Kidney (tissue), 14 donors: Measurements from ENCODE around the gene DEPDC5. TPM values are rescaled to one million over a fixed set of nuclear protein-coding genes. Genes with fewer than 3 reads are reported as not detected.
A peak's percentile ranks its signal among the peaks of the same experiment; 100 is the strongest.

Source experiments
- DNase-seq, 5 donors: peaks; one replicate each; pipeline ENCODE4 v3.0.0-alpha.2; 2013 to 2020
- FAIRE-seq: peaks from 2 replicates; lab custom pipeline; 2012; peaks lifted over from hg19 to GRCh38; lab: Jason Lieb, UNC
- H3K27ac ChIP-seq, 2 donors: one replicate each; pipeline ENCODE4 v1.7.0; 2013; ENCODE audit warnings: low read depth in 2 of 2, low read length in 2 of 2, inconsistent platforms in 1 of 2
- H3K27me3 ChIP-seq: one replicate; pipeline ENCODE4 v1.7.1; 2013; ENCODE audit warnings: low read length, inconsistent platforms; ENCODE audit not compliant: control insufficient read depth, insufficient read depth
- H3K36me3 ChIP-seq, 3 donors: one replicate each; pipeline versions ENCODE4 v1.7.0 to v1.7.1; 2013; ENCODE audit warnings: low read length in 3 of 3, control low read depth in 1 of 3, inconsistent platforms in 1 of 3; ENCODE audit not compliant: insufficient read depth in 3 of 3, control insufficient read depth in 2 of 3
- H3K4me1 ChIP-seq, 3 donors: one replicate each; pipeline versions ENCODE4 v1.7.0 to v1.7.1; 2013; ENCODE audit warnings: low read length in 3 of 3, inconsistent platforms in 1 of 3, low read depth in 1 of 3; ENCODE audit not compliant: control insufficient read depth in 2 of 3, insufficient read depth in 2 of 3
- H3K4me3 ChIP-seq, 3 donors: one replicate each; pipeline versions ENCODE4 v1.7.0 to v1.8.1; 2013; ENCODE audit warnings: low read length in 3 of 3, control low read depth in 1 of 3, inconsistent platforms in 1 of 3
- H3K9ac ChIP-seq, 3 donors: one replicate each; pipeline versions ENCODE4 v1.7.0 to v1.7.1; 2013; ENCODE audit warnings: low read length in 3 of 3, control low read depth in 1 of 3, inconsistent platforms in 1 of 3
- H3K9me3 ChIP-seq, 3 donors: one replicate each; pipeline versions ENCODE4 v1.7.0 to v1.7.1; 2013; ENCODE audit warnings: low read length in 3 of 3, control low read depth in 1 of 3, inconsistent platforms in 1 of 3; ENCODE audit not compliant: control insufficient read depth in 2 of 3, insufficient read depth in 1 of 3
- CTCF ChIP-seq: IDR thresholded peaks from 3 replicates; pipeline ENCODE4 v1.5.1; 2012; ENCODE audit warnings: mild to moderate bottlenecking, moderate library complexity, borderline replicate concordance; ENCODE audit not compliant: insufficient read depth; ENCODE audit errors: extremely low read depth
- intact Hi-C: fragments of 100-400 bp; cut with DNase I; formaldehyde crosslinking; loops from one replicate; pipeline ENCODE4 v1.11.1; 2022
- polyA plus RNA-seq: library from polyadenylated mRNA; stranded (reverse); fragments of 350-450 nt; fragmentation: Illumina TruSeq; extraction: RNeasy Lipid Tissue Mini Kit (QIAGEN cat#74804); gene quantifications from one replicate; pipeline ENCODE4 v1.2.3, GENCODE V29; 2014; ENCODE audit warnings: low read depth, low replicate concordance; ENCODE audit not compliant: insufficient read depth
- total RNA-seq: library from RNA; stranded (reverse); fragmentation: NEBNext Ultra II Directional; extraction: Animal tissue kit (Norgen Biotek cat#: 25700); gene quantifications from one replicate; pipeline ENCODE4 v1.2.1, GENCODE V29; 2021
- donor health status: control.
- donor health status: control.
- donor health status: control.
- donor health status: control.
- donor health status: control.
- donor health status: DM: yes; HTN: yes; CAD: no.
- donor health status: Normal renal cell carcinoma (clear cell type).

Gene DEPDC5
- total and polyA plus RNA-seq, 2 donors from 2014 or later: 12.1 to 27.3 TPM

GRCh38 chr22:31898926-31899325, 145.1 kb downstream of the DEPDC5 start:
- DNase-seq (peak in 3 of 5 donors; percentile 37 to 57 (median 49)), FAIRE-seq (no peak)
- Histone ChIP-seq H3K27ac (no peak overlapping the region), H3K4me1 (no peaks in the 10 kb centered on the region), H3K27me3 (no peaks in the 10 kb centered on the region), H3K9me3 (no peaks in the 10 kb centered on the region), H3K36me3 (peaks cover 0 to 38% (median 13%) of the 10 kb centered on the region in 3 donors), H3K9ac (no peak overlapping the region), H3K4me3 (no peak overlapping the region)
- intact Hi-C loops: no loop called here
- TF ChIP-seq CTCF: no peak

- Histone ChIP-seq H3K4me1 (no peaks in the 10 kb centered on the region), H3K4me3 (no peak overlapping the region), H3K9ac (no peak overlapping the region), H3K36me3 (peaks cover 0 to 40% (median 13%) of the 10 kb centered on the region in 3 donors), H3K27ac (no peak overlapping the region), H3K27me3 (no peaks in the 10 kb centered on the region), H3K9me3 (no peaks in the 10 kb centered on the region)
- peak in 1 of 5 donors; percentile 36 for DNase-seq
- intact Hi-C loops: no loop called here
- no peak for FAIRE-seq
- no peak for TF ChIP-seq CTCF
Measured at GRCh38 chr22:31899669-31900068, 145.8 kb downstream of the DEPDC5 start.

- Histone ChIP-seq H3K4me1 (no peaks in the 10 kb centered on the region), H3K36me3 (peaks cover 0 to 33% (median 11%) of the 10 kb centered on the region in 3 donors), H3K4me3 (no peak overlapping the region), H3K9me3 (no peaks in the 10 kb centered on the region), H3K9ac (no peak overlapping the region), H3K27me3 (no peaks in the 10 kb centered on the region), H3K27ac (no peak overlapping the region)
- TF ChIP-seq CTCF: no peak
- intact Hi-C loops: no loop called here
- FAIRE-seq (no peak), DNase-seq (no peak)
Measured at GRCh38 chr22:31901388-31902137, 147.7 kb downstream of the DEPDC5 start.
